Activated T-helper 2 cell treated with anti-CD3 and anti-CD28 coated beads, Interferon-gamma antibody, Interleukin-2, Interleukin-4, amounts not matched to agents 10 μg/mL and 5 μg/mL and 100 μg/mL, durations not matched to agents 14 hours and 24 hours and 36 hours (primary cell): ENCODE results near the gene SLC35F4. TPM values are rescaled to one million over a fixed set of nuclear protein-coding genes. Genes with fewer than 3 reads are reported as not detected.

Experiments
- DNase-seq: peaks from one replicate; pipeline ENCODE4 v3.0.0; 2021; ENCODE audit warnings: low spot score
- H3K27ac Mint-ChIP-seq: one replicate; pipeline ENCODE4 v1.8.0; 2021; ENCODE audit warnings: mixed read lengths
- H3K27me3 Mint-ChIP-seq: one replicate; pipeline ENCODE4 v1.8.0; 2021; ENCODE audit warnings: low read depth, mixed read lengths
- H3K36me3 Mint-ChIP-seq: one replicate; pipeline ENCODE4 v1.8.0; 2021; ENCODE audit warnings: low read depth, mixed read lengths
- H3K4me1 Mint-ChIP-seq: one replicate; pipeline ENCODE4 v1.8.0; 2021; ENCODE audit warnings: low read depth, mixed read lengths
- H3K4me3 Mint-ChIP-seq: one replicate; pipeline ENCODE4 v1.8.0; 2021; ENCODE audit warnings: low read depth, mild to moderate bottlenecking, moderate library complexity, mixed read lengths
- H3K9me3 Mint-ChIP-seq: one replicate; pipeline ENCODE4 v1.8.0; 2021; ENCODE audit warnings: mixed read lengths
- intact Hi-C: fragments of 100-400 bp; cut with micrococcal nuclease; formaldehyde crosslinking; loops from one replicate; pipeline ENCODE4 v1.15.1; 2023
- total RNA-seq: library from RNA; stranded (reverse); gene quantifications from 2 replicates; pipeline ENCODE4 v1.2.3, GENCODE V29; 2022

The SLC35F4 gene
- total RNA-seq, 1 donor from 2014 or later = not detected

DNA sequence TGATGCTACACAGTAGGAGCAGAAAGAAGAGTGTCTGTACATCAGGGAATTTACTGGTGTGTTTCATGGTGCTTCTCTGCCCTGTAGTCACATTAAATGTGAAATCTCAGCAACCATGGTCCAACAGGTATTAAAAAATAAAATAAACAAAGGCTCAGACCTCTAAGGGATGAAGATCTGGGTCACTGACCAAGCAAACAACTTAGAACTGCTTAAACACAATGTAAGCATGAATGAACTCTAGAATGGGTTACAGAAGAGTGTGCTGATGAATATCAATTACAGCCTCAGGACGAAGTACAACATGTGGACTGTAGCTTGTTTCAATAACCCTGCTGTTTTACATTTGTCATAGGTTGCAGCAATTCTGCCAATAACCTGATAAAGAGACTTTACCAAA is 47.4 kb downstream of the SLC35F4 start:
- H3K4me1 Mint-ChIP-seq = peaks cover 3% of the 10 kb centered on the region

DNA sequence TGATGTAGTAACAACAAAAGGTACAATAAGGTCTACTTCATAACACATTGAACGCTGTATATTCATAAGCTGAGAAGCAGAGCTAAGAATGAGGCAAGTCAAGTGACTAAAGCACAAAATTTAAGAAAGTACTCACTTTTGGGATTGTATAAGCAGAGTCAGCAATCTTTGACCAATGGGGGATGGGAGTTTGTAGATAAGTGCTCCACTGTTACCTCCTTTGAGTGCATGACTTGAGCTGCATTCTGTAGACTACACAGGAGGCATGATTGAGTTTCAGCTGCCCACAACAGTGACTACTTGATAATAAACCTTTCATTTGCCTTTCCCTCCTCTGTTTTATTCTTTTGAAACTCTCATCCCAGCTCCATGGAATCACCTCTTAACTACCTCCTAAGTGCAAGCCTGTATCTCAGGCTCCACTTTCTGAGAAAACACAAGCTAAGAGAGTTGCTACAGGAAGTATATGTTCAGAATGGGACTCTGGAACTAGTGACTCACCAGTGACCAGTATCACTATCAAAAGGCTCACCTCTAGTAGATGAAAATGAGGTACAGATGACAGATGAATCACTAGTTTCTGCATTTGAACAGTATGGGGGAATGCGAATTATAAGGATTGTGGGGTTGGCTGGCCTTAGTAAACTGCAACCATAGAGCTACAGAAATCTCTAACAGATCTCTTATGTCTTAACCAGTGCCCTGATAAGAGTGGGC is 49.2 kb downstream of the SLC35F4 start:
- intact Hi-C loops = no loop called here
- no peak for DNase-seq

More for the DNA sequence above, 47.4 kb downstream of the SLC35F4 start:
- Mint-ChIP-seq H3K27ac (no peak overlapping the region), H3K4me3 (no peak overlapping the region), H3K36me3 (no peaks in the 10 kb centered on the region), H3K9me3 (no peaks in the 10 kb centered on the region), H3K27me3 (no peaks in the 10 kb centered on the region)
- DNase-seq = no peak
- intact Hi-C loops = no loop called here

GRCh38 chr14:57814726-57815125 is 51.2 kb downstream of the SLC35F4 start:
- Mint-ChIP-seq H3K27me3 (no peaks in the 10 kb centered on the region), H3K36me3 (no peaks in the 10 kb centered on the region), H3K4me3 (no peak overlapping the region), H3K9me3 (no peaks in the 10 kb centered on the region), H3K4me1 (peaks cover 3% of the 10 kb centered on the region), H3K27ac (no peak overlapping the region)
- no peak for DNase-seq
- intact Hi-C loops = no loop called here

More for the DNA sequence above, 49.2 kb downstream of the SLC35F4 start:
- H3K27ac Mint-ChIP-seq = peak overlapping the region; percentile 1
- H3K27me3 Mint-ChIP-seq = no peaks in the 10 kb centered on the region
- H3K9me3 Mint-ChIP-seq = no peaks in the 10 kb centered on the region
- peaks cover 3% of the 10 kb centered on the region for H3K4me1 Mint-ChIP-seq
- no peak overlapping the region for H3K4me3 Mint-ChIP-seq
- H3K36me3 Mint-ChIP-seq = no peaks in the 10 kb centered on the region

GRCh38 chr14:57812741-57813140 is 53.2 kb downstream of the SLC35F4 start:
- H3K4me1 Mint-ChIP-seq = peaks cover 3% of the 10 kb centered on the region
- DNase-seq = no peak
- no peaks in the 10 kb centered on the region for H3K36me3 Mint-ChIP-seq
- H3K9me3 Mint-ChIP-seq = no peaks in the 10 kb centered on the region
- no peak overlapping the region for H3K4me3 Mint-ChIP-seq
- H3K27me3 Mint-ChIP-seq = no peaks in the 10 kb centered on the region
- H3K27ac Mint-ChIP-seq = no peak overlapping the region
- intact Hi-C loops = no loop called here

GRCh38 chr14:57811998-57812546 is 53.8 kb downstream of the SLC35F4 start:
- DNase-seq = no peak
- Mint-ChIP-seq H3K27me3 (no peaks in the 10 kb centered on the region), H3K4me1 (peaks cover 3% of the 10 kb centered on the region), H3K9me3 (no peaks in the 10 kb centered on the region), H3K36me3 (no peaks in the 10 kb centered on the region), H3K27ac (no peak overlapping the region), H3K4me3 (no peak overlapping the region)
- intact Hi-C loops = no loop called here

- no peak for DNase-seq
- H3K36me3 Mint-ChIP-seq = no peaks in the 10 kb centered on the region
- no peak overlapping the region for H3K27ac Mint-ChIP-seq
- H3K4me3 Mint-ChIP-seq = no peak overlapping the region
- intact Hi-C loops = no loop called here
- no peaks in the 10 kb centered on the region for H3K9me3 Mint-ChIP-seq
- H3K4me1 Mint-ChIP-seq = no peaks in the 10 kb centered on the region
- H3K27me3 Mint-ChIP-seq = no peaks in the 10 kb centered on the region
Observed at GRCh38 chr14:57809808-57810207, 56.1 kb downstream of the SLC35F4 start.

GRCh38 chr14:57797160-57797559 is 68.7 kb downstream of the SLC35F4 start:
- Mint-ChIP-seq H3K36me3 (no peaks in the 10 kb centered on the region), H3K27ac (no peak overlapping the region), H3K27me3 (no peaks in the 10 kb centered on the region), H3K4me3 (no peak overlapping the region), H3K4me1 (no peaks in the 10 kb centered on the region), H3K9me3 (no peaks in the 10 kb centered on the region)
- no peak for DNase-seq
- intact Hi-C loops = no loop called here

GRCh38 chr14:57796556-57796955 is 69.3 kb downstream of the SLC35F4 start:
- Mint-ChIP-seq H3K4me3 (no peak overlapping the region), H3K4me1 (no peaks in the 10 kb centered on the region), H3K36me3 (no peaks in the 10 kb centered on the region), H3K9me3 (no peaks in the 10 kb centered on the region), H3K27me3 (no peaks in the 10 kb centered on the region), H3K27ac (no peak overlapping the region)
- DNase-seq = no peak
- intact Hi-C loops = no loop called here

GRCh38 chr14:57785058-57785457 is 80.8 kb downstream of the SLC35F4 start:
- Mint-ChIP-seq H3K4me3 (no peak overlapping the region), H3K36me3 (no peaks in the 10 kb centered on the region), H3K4me1 (no peaks in the 10 kb centered on the region)

DNA sequence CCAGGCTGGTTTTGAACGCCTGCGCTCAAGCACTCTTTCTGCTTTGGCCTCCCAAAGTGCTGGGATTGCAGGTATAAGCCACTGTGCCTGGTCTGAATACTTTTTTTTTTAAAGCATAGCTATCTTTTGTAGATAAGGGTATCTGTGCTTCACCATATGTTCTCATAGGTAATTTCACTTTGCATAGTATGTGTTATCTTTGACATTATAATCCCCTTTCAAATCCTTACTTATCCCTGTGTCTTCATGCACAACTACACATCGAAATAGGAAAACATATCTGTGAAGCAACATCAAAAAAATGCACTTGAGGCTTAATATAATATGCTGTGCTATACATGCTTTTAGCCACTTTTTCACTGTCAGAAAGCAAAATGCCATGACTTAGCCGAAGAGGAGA is 94.1 kb downstream of the SLC35F4 start:
- H3K4me3 Mint-ChIP-seq = no peak overlapping the region

More at GRCh38 chr14:57785058-57785457, 80.8 kb downstream of the SLC35F4 start:
- peaks cover 47% of the 10 kb centered on the region for H3K9me3 Mint-ChIP-seq
- no peak overlapping the region for H3K27ac Mint-ChIP-seq
- no peaks in the 10 kb centered on the region for H3K27me3 Mint-ChIP-seq
- no peak for DNase-seq
- intact Hi-C loops = no loop called here

DNA sequence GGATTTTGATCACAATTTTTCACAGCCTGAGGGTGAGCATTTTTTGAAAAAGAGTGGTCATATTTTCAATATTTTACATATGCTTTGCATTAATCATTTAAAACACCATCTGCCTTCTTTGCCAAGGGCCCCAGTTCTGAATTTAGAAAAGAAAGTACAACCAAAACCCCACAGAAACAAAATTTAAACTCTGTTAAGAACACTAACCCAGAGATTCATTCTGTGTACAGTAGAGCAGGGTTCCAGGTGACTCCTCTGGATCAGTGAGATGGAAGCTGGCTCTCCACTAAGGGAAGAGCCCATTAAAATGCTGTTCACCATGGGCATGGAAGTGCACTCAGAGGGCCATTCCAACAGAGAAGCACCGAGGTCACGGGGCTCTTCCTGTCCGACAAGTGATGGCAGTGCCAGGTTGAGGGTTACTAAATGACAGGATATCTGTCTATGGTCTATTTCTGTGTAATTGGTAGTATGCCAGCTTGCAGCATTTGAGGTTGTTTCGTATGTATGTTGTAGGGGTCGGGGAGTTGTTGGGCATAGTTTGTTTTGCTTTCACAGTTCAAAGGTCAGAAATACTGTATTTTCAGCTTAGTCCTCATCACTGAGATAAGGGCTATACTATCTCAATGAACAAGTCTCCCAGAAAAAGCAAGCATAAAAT is 95.9 kb downstream of the SLC35F4 start:
- Mint-ChIP-seq H3K4me3 (no peak overlapping the region), H3K27me3 (no peaks in the 10 kb centered on the region), H3K4me1 (no peaks in the 10 kb centered on the region), H3K27ac (no peak overlapping the region), H3K9me3 (no peaks in the 10 kb centered on the region), H3K36me3 (no peaks in the 10 kb centered on the region)
- no peak for DNase-seq
- intact Hi-C loops = no loop called here

More for the DNA sequence above, 94.1 kb downstream of the SLC35F4 start:
- peaks cover 9% of the 10 kb centered on the region for H3K9me3 Mint-ChIP-seq
- DNase-seq = no peak
- no peaks in the 10 kb centered on the region for H3K4me1 Mint-ChIP-seq
- no peaks in the 10 kb centered on the region for H3K36me3 Mint-ChIP-seq
- no peaks in the 10 kb centered on the region for H3K27me3 Mint-ChIP-seq
- intact Hi-C loops = no loop called here
- no peak overlapping the region for H3K27ac Mint-ChIP-seq

- no peaks in the 10 kb centered on the region for H3K36me3 Mint-ChIP-seq
- no peak overlapping the region for H3K27ac Mint-ChIP-seq
- H3K27me3 Mint-ChIP-seq = no peaks in the 10 kb centered on the region
- H3K4me1 Mint-ChIP-seq = no peaks in the 10 kb centered on the region
- peaks cover 4% of the 10 kb centered on the region for H3K9me3 Mint-ChIP-seq
- intact Hi-C loops = no loop called here
- DNase-seq = no peak
- no peak overlapping the region for H3K4me3 Mint-ChIP-seq
Observed at GRCh38 chr14:57761800-57762199, 104.1 kb downstream of the SLC35F4 start.

GRCh38 chr14:57760896-57761295 is 105.0 kb downstream of the SLC35F4 start:
- Mint-ChIP-seq H3K27me3 (no peaks in the 10 kb centered on the region), H3K36me3 (no peaks in the 10 kb centered on the region), H3K4me1 (no peaks in the 10 kb centered on the region), H3K4me3 (no peak overlapping the region), H3K9me3 (peaks cover 4% of the 10 kb centered on the region), H3K27ac (no peak overlapping the region)
- no peak for DNase-seq
- intact Hi-C loops = no loop called here
